Colonic mucosa (tissue), 4 donors: ENCODE results near the gene CWC15. TPM values are rescaled to one million over a fixed set of nuclear protein-coding genes. Genes with fewer than 3 reads are reported as not detected.
"Not testable (repeated sequence)": the region's sequence is repeated elsewhere in the genome, so short reads cannot be mapped to it uniquely, and the experiment has no call there.

ENCODE experiments used
- DNase-seq: peaks from one replicate; pipeline ENCODE4 v3.0.0-alpha.2; 2020
- H3K27ac ChIP-seq: fragments of 200-600 bp; one replicate; pipeline ENCODE4 v1.8.0; 2021
- H3K27me3 ChIP-seq: fragments of 200-600 bp; one replicate; pipeline ENCODE4 v1.8.0; 2021
- H3K36me3 ChIP-seq: fragments of 200-600 bp; one replicate; pipeline ENCODE4 v1.8.0; 2021
- H3K4me1 ChIP-seq: fragments of 200-600 bp; one replicate; pipeline ENCODE4 v1.8.0; 2021; ENCODE audit warnings: mild to moderate bottlenecking
- H3K4me3 ChIP-seq: fragments of 200-600 bp; one replicate; pipeline ENCODE4 v1.8.0; 2021
- H3K9ac ChIP-seq, 2 donors: one replicate each; pipeline ENCODE4 v1.7.0; 2013; ENCODE audit warnings: control low read depth in 2 of 2, low read depth in 2 of 2, low read length in 2 of 2
- H3K9me3 ChIP-seq: fragments of 200-600 bp; one replicate; pipeline ENCODE4 v1.8.0; 2021
- intact Hi-C: fragments of 100-400 bp; cut with DNase I; formaldehyde crosslinking; loops from one replicate; pipeline ENCODE4 v1.14.1; 2022
- total RNA-seq, 2 donors: library from RNA; stranded (reverse); fragmentation: NEBNext Ultra II Directional in 1 of 2; extraction: Animal tissue kit (Norgen Biotek cat#: 25700) in 1 of 2; gene quantifications; one replicate each; pipeline ENCODE4 v1.2.1, GENCODE V29; 2021
- TF ChIP-seq, protein P1 (sequence below): fragments of 200-600 bp; IDR thresholded peaks from one replicate; pipeline ENCODE4 v1.8.0; 2022; ENCODE audit warnings: antibody characterized with exemption, mild to moderate bottlenecking
- donor health status: healthy.
- donor health status: DM: no; HTN: no; CAD: no.
- donor health status: DM: no; HTN: no; CAD: no.

CWC15 gene
- total RNA-seq, 2 donors from 2014 or later, result 40.4 to 47.5 TPM

- intact Hi-C loops, result no loop called here
- TF ChIP-seq, protein P1, sequence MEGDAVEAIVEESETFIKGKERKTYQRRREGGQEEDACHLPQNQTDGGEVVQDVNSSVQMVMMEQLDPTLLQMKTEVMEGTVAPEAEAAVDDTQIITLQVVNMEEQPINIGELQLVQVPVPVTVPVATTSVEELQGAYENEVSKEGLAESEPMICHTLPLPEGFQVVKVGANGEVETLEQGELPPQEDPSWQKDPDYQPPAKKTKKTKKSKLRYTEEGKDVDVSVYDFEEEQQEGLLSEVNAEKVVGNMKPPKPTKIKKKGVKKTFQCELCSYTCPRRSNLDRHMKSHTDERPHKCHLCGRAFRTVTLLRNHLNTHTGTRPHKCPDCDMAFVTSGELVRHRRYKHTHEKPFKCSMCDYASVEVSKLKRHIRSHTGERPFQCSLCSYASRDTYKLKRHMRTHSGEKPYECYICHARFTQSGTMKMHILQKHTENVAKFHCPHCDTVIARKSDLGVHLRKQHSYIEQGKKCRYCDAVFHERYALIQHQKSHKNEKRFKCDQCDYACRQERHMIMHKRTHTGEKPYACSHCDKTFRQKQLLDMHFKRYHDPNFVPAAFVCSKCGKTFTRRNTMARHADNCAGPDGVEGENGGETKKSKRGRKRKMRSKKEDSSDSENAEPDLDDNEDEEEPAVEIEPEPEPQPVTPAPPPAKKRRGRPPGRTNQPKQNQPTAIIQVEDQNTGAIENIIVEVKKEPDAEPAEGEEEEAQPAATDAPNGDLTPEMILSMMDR, result no peak
- no peak for DNase-seq
- Histone ChIP-seq H3K36me3 (no peaks in the 10 kb centered on the region), H3K27me3 (no peaks in the 10 kb centered on the region), H3K4me3 (no peak overlapping the region), H3K4me1 (no peaks in the 10 kb centered on the region), H3K27ac (no peak overlapping the region), H3K9ac (no peak overlapping the region), H3K9me3 (no peaks in the 10 kb centered on the region)
These were observed 39.9 kb downstream of the CWC15 start for GRCh38 chr11:94933223-94934130.

DNA sequence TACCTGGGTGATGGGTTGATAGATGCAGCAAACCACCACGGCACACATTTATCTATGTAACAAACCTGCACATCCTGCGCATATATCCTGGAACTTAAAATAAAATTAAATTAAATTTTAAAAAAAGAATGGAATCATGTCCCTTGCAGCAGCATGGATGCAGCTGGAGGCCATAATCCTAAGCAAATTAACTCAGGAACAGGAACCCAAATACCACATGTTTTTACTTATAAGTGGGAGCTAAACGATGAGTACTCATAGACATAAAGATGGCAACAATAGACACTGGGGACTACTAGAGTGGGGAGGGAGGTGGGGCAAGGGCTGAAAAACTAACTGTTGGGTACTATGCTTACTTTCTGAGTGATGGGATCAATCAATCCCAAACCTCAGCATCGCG is 40.9 kb downstream of the CWC15 start:
- Histone ChIP-seq H3K27me3 (no peaks in the 10 kb centered on the region), H3K4me3 (no peak overlapping the region), H3K4me1 (no peaks in the 10 kb centered on the region), H3K9me3 (no peaks in the 10 kb centered on the region), H3K36me3 (no peaks in the 10 kb centered on the region), H3K27ac (no peak overlapping the region), H3K9ac (no peak overlapping the region)
- TF ChIP-seq, protein P1, result no peak
- no peak for DNase-seq
- intact Hi-C loops, result no loop called here

GRCh38 chr11:94932072-94932471 is 41.3 kb downstream of the CWC15 start:
- intact Hi-C loops, DNase-seq, H3K4me1 ChIP-seq, H3K27ac ChIP-seq, H3K9me3 ChIP-seq, H3K9ac ChIP-seq, H3K4me3 ChIP-seq, H3K27me3 ChIP-seq, H3K36me3 ChIP-seq: not testable (repeated sequence)

GRCh38 chr11:94928117-94928990 is 45.0 kb downstream of the CWC15 start:
- DNase-seq, result no peak
- TF ChIP-seq, protein P1, result no peak
- peaks cover 3% of the 10 kb centered on the region for H3K4me1 ChIP-seq
- no peak overlapping the region for H3K27ac ChIP-seq
- intact Hi-C loops, result no loop called here
- no peaks in the 10 kb centered on the region for H3K9me3 ChIP-seq
- no peaks in the 10 kb centered on the region for H3K36me3 ChIP-seq
- H3K9ac ChIP-seq, result no peak overlapping the region
- H3K27me3 ChIP-seq, result no peaks in the 10 kb centered on the region
- no peak overlapping the region for H3K4me3 ChIP-seq

- Histone ChIP-seq H3K27me3 (no peaks in the 10 kb centered on the region), H3K9ac (no peak overlapping the region), H3K27ac (peak overlapping the region; percentile 33), H3K9me3 (no peaks in the 10 kb centered on the region), H3K4me1 (peaks cover 3% of the 10 kb centered on the region), H3K4me3 (no peak overlapping the region), H3K36me3 (no peaks in the 10 kb centered on the region)
- DNase-seq, result peak; percentile 58
- intact Hi-C loops, result no loop called here
- TF ChIP-seq, protein P1, result no peak
These were observed 46.6 kb downstream of the CWC15 start for GRCh38 chr11:94926698-94927237.
